Smooth muscle cell (in vitro differentiated cells): ENCODE data around the gene MYO18B. TPM values are rescaled to one million over a fixed set of nuclear protein-coding genes. Genes with fewer than 3 reads are reported as not detected.

ENCODE experiments used
- DNase-seq: peaks from one replicate; lab custom pipeline; 2025; ENCODE audit not compliant: unreplicated experiment; lab: John Stamatoyannopoulos, UW
- H2AFZ ChIP-seq: fragments of 200-600 bp; sonication (generic); 2 replicates; pipeline ENCODE4 v1.6.0; 2016; ENCODE audit warnings: antibody characterized with exemption, low read depth, mild to moderate bottlenecking
- H3F3A ChIP-seq: fragments of 200-600 bp; sonication (generic); 2 replicates; pipeline ENCODE4 v1.6.0; 2017; ENCODE audit warnings: antibody characterized with exemption, low read depth
- H3K27ac ChIP-seq: fragments of 200-600 bp; sonication (generic); 2 replicates; pipeline ENCODE4 v1.5.1; 2016; ENCODE audit warnings: low read depth, mild to moderate bottlenecking
- H3K27me3 ChIP-seq: fragments of 200-600 bp; sonication (generic); 2 replicates; pipeline ENCODE4 v1.6.1; 2016; ENCODE audit warnings: low read depth, mild to moderate bottlenecking
- H3K36me3 ChIP-seq: fragments of 200-600 bp; sonication (generic); 2 replicates; pipeline ENCODE4 v1.5.1; 2016; ENCODE audit warnings: low read depth
- H3K4me1 ChIP-seq: fragments of 200-600 bp; sonication (generic); 2 replicates; pipeline ENCODE4 v1.5.1; 2016; ENCODE audit warnings: low read depth
- H3K4me2 ChIP-seq: fragments of 200-600 bp; sonication (generic); 2 replicates; pipeline ENCODE4 v1.6.0; 2016; ENCODE audit warnings: mild to moderate bottlenecking
- H3K4me3 ChIP-seq: fragments of 200-600 bp; sonication (generic); 2 replicates; pipeline ENCODE4 v1.5.1; 2016; ENCODE audit warnings: mild to moderate bottlenecking
- H3K79me2 ChIP-seq: fragments of 200-600 bp; sonication (generic); 2 replicates; pipeline ENCODE4 v1.6.0; 2016; ENCODE audit warnings: low read depth, mild to moderate bottlenecking
- H3K9ac ChIP-seq: fragments of 200-600 bp; sonication (generic); 2 replicates; pipeline ENCODE4 v1.6.0; 2016; ENCODE audit warnings: low read depth
- H3K9me3 ChIP-seq: fragments of 200-600 bp; sonication (generic); replicated peaks from 2 replicates; pipeline ENCODE4 v1.5.1; 2016; ENCODE audit warnings: low read depth
- H4K20me1 ChIP-seq: fragments of 200-600 bp; sonication (generic); 2 replicates; pipeline ENCODE4 v1.6.0; 2016; ENCODE audit warnings: low read depth
- CTCF ChIP-seq: fragments of 200-600 bp; sonication (generic); IDR thresholded peaks from 2 replicates; pipeline ENCODE4 v1.5.1; 2017; ENCODE audit warnings: borderline replicate concordance, mild to moderate bottlenecking, antibody characterized with exemption; ENCODE audit not compliant: insufficient read depth, poor library complexity, severe bottlenecking
- WGBS: methylation state at CpG from one replicate; pipeline ENCODE4 v1.1.7; 2016; ENCODE audit warnings: low lambda C conversion rate; 5-methylcytosine and 5-hydroxymethylcytosine counted together
- polyA plus RNA-seq: library from polyadenylated mRNA; unstranded; fragments of >200 nt; fragmentation: Nextera tagmentation; extraction: Ambion mirVana; gene quantifications from 2 replicates; pipeline ENCODE4 v1.2.1, GENCODE V29; 2016
- total RNA-seq: library from RNA; depleted of rRNA; stranded (reverse); fragments of >200 nt; gene quantifications from 2 replicates; pipeline ENCODE4 v1.2.3, GENCODE V29; 2014

The MYO18B gene
- total and polyA plus RNA-seq, 2 experiments from 2014 or later, result 0.13 to 1.2 TPM

DNA sequence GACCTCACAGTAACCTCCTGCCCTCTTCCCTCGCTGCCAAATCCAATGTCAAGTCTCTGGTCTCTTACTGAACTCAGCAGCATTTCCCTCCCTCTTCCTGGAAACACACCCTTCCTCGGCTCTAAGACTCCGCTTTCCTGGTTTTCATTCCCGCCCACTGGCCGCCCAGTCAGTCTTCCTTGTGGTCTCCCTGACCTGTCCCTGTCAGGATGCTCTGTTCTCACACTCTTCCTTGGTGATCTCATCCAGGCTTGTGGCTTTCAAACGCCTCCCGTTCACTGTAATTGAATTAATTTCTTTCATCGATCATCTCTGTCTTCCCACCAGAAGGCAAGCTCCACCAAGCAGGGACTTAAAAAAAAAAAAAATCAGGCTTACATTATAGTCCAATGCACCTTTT lies 33.5 kb downstream of the MYO18B start:
- no peak for TF ChIP-seq CTCF
- H3F3A ChIP-seq, result no peaks in the 10 kb centered on the region
- no peaks in the 10 kb centered on the region for H4K20me1 ChIP-seq
- no peaks in the 10 kb centered on the region for H3K9me3 ChIP-seq
- DNase-seq, result no peak
- H3K4me1 ChIP-seq, result no peaks in the 10 kb centered on the region
- H3K36me3 ChIP-seq, result no peaks in the 10 kb centered on the region
- WGBS, result 22% methylated on average over 8 of the region's 8 CpGs
- no peaks in the 10 kb centered on the region for H3K27me3 ChIP-seq
- H3K4me2 ChIP-seq, result no peak overlapping the region
- no peak overlapping the region for H3K27ac ChIP-seq
- no peak overlapping the region for H3K9ac ChIP-seq
- no peak overlapping the region for H3K4me3 ChIP-seq
- no peaks in the 10 kb centered on the region for H3K79me2 ChIP-seq
- H2AFZ ChIP-seq, result no peak overlapping the region

- Histone ChIP-seq H3K4me1 (no peaks in the 10 kb centered on the region), H3K27ac (no peak overlapping the region), H3K36me3 (no peaks in the 10 kb centered on the region), H4K20me1 (no peaks in the 10 kb centered on the region), H3K9me3 (no peaks in the 10 kb centered on the region), H3K79me2 (no peaks in the 10 kb centered on the region), H3K4me3 (no peak overlapping the region), H3K9ac (no peak overlapping the region), H3K27me3 (no peaks in the 10 kb centered on the region), H3K4me2 (no peak overlapping the region), H3F3A (no peaks in the 10 kb centered on the region), H2AFZ (no peak overlapping the region)
- no peak for DNase-seq
- TF ChIP-seq CTCF, result no peak
- 92% methylated on average over 9 of the region's 9 CpGs for WGBS
Measured at GRCh38 chr22:25777411-25777810, 35.4 kb downstream of the MYO18B start.

- no peak overlapping the region for H3K4me3 ChIP-seq
- no peak overlapping the region for H3K4me2 ChIP-seq
- no peak for DNase-seq
- peak; percentile 22 for TF ChIP-seq CTCF
- no peaks in the 10 kb centered on the region for H3K36me3 ChIP-seq
- H3K79me2 ChIP-seq, result no peaks in the 10 kb centered on the region
- no peaks in the 10 kb centered on the region for H3F3A ChIP-seq
- no peak overlapping the region for H3K27ac ChIP-seq
- no peaks in the 10 kb centered on the region for H3K4me1 ChIP-seq
- H3K9me3 ChIP-seq, result no peaks in the 10 kb centered on the region
- no peak overlapping the region for H3K9ac ChIP-seq
- 67% methylated on average over 8 of the region's 8 CpGs for WGBS
- no peaks in the 10 kb centered on the region for H4K20me1 ChIP-seq
- H2AFZ ChIP-seq, result no peak overlapping the region
- H3K27me3 ChIP-seq, result no peaks in the 10 kb centered on the region
Measured at GRCh38 chr22:25777870-25778269, 35.9 kb downstream of the MYO18B start.

GRCh38 chr22:25779426-25779825 lies 37.4 kb downstream of the MYO18B start:
- 96% methylated on average over 2 of the region's 2 CpGs for WGBS
- no peaks in the 10 kb centered on the region for H4K20me1 ChIP-seq
- H3K79me2 ChIP-seq, result no peaks in the 10 kb centered on the region
- no peaks in the 10 kb centered on the region for H3F3A ChIP-seq
- H3K27me3 ChIP-seq, result no peaks in the 10 kb centered on the region
- no peak overlapping the region for H3K9ac ChIP-seq
- no peak overlapping the region for H3K27ac ChIP-seq
- no peaks in the 10 kb centered on the region for H3K36me3 ChIP-seq
- H3K4me2 ChIP-seq, result no peak overlapping the region
- no peak for DNase-seq
- no peaks in the 10 kb centered on the region for H3K4me1 ChIP-seq
- no peaks in the 10 kb centered on the region for H3K9me3 ChIP-seq
- TF ChIP-seq CTCF, result no peak
- H3K4me3 ChIP-seq, result no peak overlapping the region
- H2AFZ ChIP-seq, result no peak overlapping the region
